HepG2 (cell line): Measurements from ENCODE around the gene SOX9.

Experiments used
- EZH2 ChIP-seq: conservative IDR thresholded peaks from 2 replicates; pipeline ENCODE4 v1.6.1; 2012; ENCODE audit warnings: mild to moderate bottlenecking, low read depth, low read length, moderate library complexity
- MYC ChIP-seq: sonication (generic); formaldehyde crosslinking; IDR thresholded peaks from 2 replicates; pipeline ENCODE4 v1.9.0; 2021; ENCODE audit warnings: missing genetic modification reagents, borderline replicate concordance
- NAIF1 ChIP-seq: sonication (generic); formaldehyde crosslinking; IDR thresholded peaks from 2 replicates; pipeline ENCODE4 v1.5.0; 2020; ENCODE audit warnings: mild to moderate bottlenecking, missing genetic modification reagents, borderline replicate concordance
- NFRKB ChIP-seq: fragments of 450-650 bp; IDR thresholded peaks from 2 replicates; pipeline ENCODE4 v1.6.1; 2017
- POLR2AphosphoS5 ChIP-seq: IDR thresholded peaks from 2 replicates; pipeline ENCODE4 v1.6.1; 2012; ENCODE audit warnings: low read depth, low read length
- SOX6 ChIP-seq, 2 experiments: fragments of 450-650 bp in 1 of 2; sonication (generic) in 1 of 2; formaldehyde crosslinking in 1 of 2; IDR thresholded peaks; 2 replicates each; pipeline versions ENCODE4 v1.4.0 to v1.6.1; 2017 to 2020; ENCODE audit warnings: antibody characterized with exemption in 1 of 2, mild to moderate bottlenecking in 1 of 2, missing genetic modification reagents in 1 of 2
- SP1 ChIP-seq, 2 experiments: fragments of 450-650 bp in 1 of 2; sonication (generic) in 1 of 2; formaldehyde crosslinking in 1 of 2; IDR thresholded peaks; 2 replicates each; pipeline versions ENCODE4 v1.4.0 to v1.6.1; 2016 to 2020; ENCODE audit warnings: missing genetic modification reagents in 1 of 2
- SRF ChIP-seq: IDR thresholded peaks from 2 replicates; pipeline ENCODE4 v1.6.1; 2011; ENCODE audit warnings: mild to moderate bottlenecking, low read depth, low read length, moderate library complexity
- TCF7L2 ChIP-seq: IDR thresholded peaks from 2 replicates; pipeline ENCODE4 v1.6.1; 2011; ENCODE audit warnings: mild to moderate bottlenecking, low read depth, low read length, moderate library complexity
- ZFP36L1 ChIP-seq: sonication (generic); formaldehyde crosslinking; IDR thresholded peaks from 2 replicates; pipeline ENCODE4 v1.8.0; 2022; ENCODE audit warnings: mild to moderate bottlenecking, missing genetic modification reagents, moderate library complexity
- ZNF75D ChIP-seq: sonication (generic); formaldehyde crosslinking; IDR thresholded peaks from 2 replicates; pipeline ENCODE4 v1.8.1; 2023; ENCODE audit warnings: missing genetic modification reagents, mild to moderate bottlenecking, borderline replicate concordance
- ZNF761 ChIP-seq: sonication (generic); formaldehyde crosslinking; conservative IDR thresholded peaks from 2 replicates; pipeline ENCODE4 v1.4.0; 2020; ENCODE audit warnings: mild to moderate bottlenecking, missing genetic modification reagents
- TF ChIP-seq, protein P1 (sequence below): sonication (generic); formaldehyde crosslinking; IDR thresholded peaks from 2 replicates; pipeline ENCODE4 v1.5.0; 2020; ENCODE audit warnings: mild to moderate bottlenecking, missing genetic modification reagents, moderate library complexity
- TF ChIP-seq, protein P2 (sequence below): sonication (generic); formaldehyde crosslinking; IDR thresholded peaks from 2 replicates; pipeline ENCODE4 v1.4.0; 2020; ENCODE audit warnings: missing genetic modification reagents

DNA sequence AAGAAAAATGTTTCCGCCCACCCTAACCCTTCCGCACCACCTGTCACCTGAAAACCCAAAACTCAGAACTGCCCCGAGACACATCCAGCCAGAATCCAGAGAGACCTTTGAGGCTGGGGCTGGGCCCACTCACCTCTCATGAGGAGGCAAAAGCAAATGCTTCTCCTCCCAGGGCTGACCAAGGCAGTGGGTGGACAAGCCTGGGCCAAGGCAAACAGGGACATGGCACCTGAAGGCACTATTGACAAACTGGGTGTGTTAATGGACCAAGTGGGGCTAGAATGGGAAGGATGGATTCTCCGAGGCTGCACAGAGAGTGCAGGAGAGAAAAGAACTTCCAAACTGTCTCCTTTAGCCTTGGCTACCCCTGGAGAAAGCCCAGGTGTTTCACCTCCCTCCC lies 54.4 kb downstream of the SOX9 start:
- TF ChIP-seq, protein P1, sequence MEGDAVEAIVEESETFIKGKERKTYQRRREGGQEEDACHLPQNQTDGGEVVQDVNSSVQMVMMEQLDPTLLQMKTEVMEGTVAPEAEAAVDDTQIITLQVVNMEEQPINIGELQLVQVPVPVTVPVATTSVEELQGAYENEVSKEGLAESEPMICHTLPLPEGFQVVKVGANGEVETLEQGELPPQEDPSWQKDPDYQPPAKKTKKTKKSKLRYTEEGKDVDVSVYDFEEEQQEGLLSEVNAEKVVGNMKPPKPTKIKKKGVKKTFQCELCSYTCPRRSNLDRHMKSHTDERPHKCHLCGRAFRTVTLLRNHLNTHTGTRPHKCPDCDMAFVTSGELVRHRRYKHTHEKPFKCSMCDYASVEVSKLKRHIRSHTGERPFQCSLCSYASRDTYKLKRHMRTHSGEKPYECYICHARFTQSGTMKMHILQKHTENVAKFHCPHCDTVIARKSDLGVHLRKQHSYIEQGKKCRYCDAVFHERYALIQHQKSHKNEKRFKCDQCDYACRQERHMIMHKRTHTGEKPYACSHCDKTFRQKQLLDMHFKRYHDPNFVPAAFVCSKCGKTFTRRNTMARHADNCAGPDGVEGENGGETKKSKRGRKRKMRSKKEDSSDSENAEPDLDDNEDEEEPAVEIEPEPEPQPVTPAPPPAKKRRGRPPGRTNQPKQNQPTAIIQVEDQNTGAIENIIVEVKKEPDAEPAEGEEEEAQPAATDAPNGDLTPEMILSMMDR (CRISPR knock-in tag), result no peak
- no peak for TF ChIP-seq NFRKB
- TF ChIP-seq ZNF75D (CRISPR knock-in tag), result no peak
- TF ChIP-seq ZNF761 (CRISPR knock-in tag), result no peak
- no peak for TF ChIP-seq EZH2
- no peak for TF ChIP-seq MYC (CRISPR knock-in tag)
- TF ChIP-seq SRF, result no peak
- TF ChIP-seq TCF7L2, result no peak
- no peak for TF ChIP-seq SP1 (IDR thresholded peaks at IDR 0.05)
- no peak for TF ChIP-seq SP1 (CRISPR knock-in tag; IDR thresholded peaks at IDR 0.05)
- TF ChIP-seq, protein P2, sequence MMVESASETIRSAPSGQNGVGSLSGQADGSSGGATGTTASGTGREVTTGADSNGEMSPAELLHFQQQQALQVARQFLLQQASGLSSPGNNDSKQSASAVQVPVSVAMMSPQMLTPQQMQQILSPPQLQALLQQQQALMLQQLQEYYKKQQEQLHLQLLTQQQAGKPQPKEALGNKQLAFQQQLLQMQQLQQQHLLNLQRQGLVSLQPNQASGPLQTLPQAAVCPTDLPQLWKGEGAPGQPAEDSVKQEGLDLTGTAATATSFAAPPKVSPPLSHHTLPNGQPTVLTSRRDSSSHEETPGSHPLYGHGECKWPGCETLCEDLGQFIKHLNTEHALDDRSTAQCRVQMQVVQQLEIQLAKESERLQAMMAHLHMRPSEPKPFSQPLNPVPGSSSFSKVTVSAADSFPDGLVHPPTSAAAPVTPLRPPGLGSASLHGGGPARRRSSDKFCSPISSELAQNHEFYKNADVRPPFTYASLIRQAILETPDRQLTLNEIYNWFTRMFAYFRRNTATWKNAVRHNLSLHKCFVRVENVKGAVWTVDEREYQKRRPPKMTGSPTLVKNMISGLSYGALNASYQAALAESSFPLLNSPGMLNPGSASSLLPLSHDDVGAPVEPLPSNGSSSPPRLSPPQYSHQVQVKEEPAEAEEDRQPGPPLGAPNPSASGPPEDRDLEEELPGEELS, result no peak
- no peak for TF ChIP-seq SOX6 (IDR thresholded peaks at IDR 0.05)
- no peak for TF ChIP-seq SOX6 (CRISPR knock-in tag; IDR thresholded peaks at IDR 0.05)
- no peak for TF ChIP-seq ZFP36L1
- TF ChIP-seq POLR2AphosphoS5, result no peak
- TF ChIP-seq NAIF1 (CRISPR knock-in tag), result no peak
